PFSK-1 (cell line): Measurements from ENCODE around the gene PGR.

Source experiments
- FOXP2 ChIP-seq: optimal IDR thresholded peaks from 2 replicates; pipeline ENCODE3; 2011; ENCODE audit warnings: borderline replicate concordance, control low read depth, inconsistent platforms; ENCODE audit not compliant: insufficient read depth; ENCODE audit errors: extremely low read length, extremely low read depth
- POLR2AphosphoS5 ChIP-seq: IDR thresholded peaks from 2 replicates; pipeline ENCODE4 v1.6.1; 2012; ENCODE audit warnings: low read depth, mild to moderate bottlenecking, control low read depth, low read length, moderate library complexity
- REST ChIP-seq, 2 experiments: IDR thresholded peaks; 2 replicates each; pipeline versions ENCODE4 v1.6.1 to v1.8.0; 2011 to 2012; ENCODE audit warnings: low read depth in 2 of 2, low read length in 2 of 2, control low read depth in 1 of 2, inconsistent platforms in 1 of 2, mild to moderate bottlenecking in 1 of 2, moderate library complexity in 1 of 2; ENCODE audit not compliant: insufficient read depth in 1 of 2
- SIN3A ChIP-seq: IDR thresholded peaks from 2 replicates; pipeline ENCODE4 v1.6.1; 2012; ENCODE audit warnings: mild to moderate bottlenecking, low read length, moderate library complexity, borderline replicate concordance; ENCODE audit not compliant: insufficient read depth
- TAF1 ChIP-seq: IDR thresholded peaks from 2 replicates; pipeline ENCODE4 v1.6.1; 2012; ENCODE audit warnings: low read length, control low read depth, borderline replicate concordance; ENCODE audit not compliant: insufficient read depth

Gene PGR

GRCh38 chr11:100994966-100995365 is 134.6 kb downstream of the PGR start:
- TF ChIP-seq SIN3A: no peak
- no peak for TF ChIP-seq REST (IDR thresholded peaks at IDR 0.05; ENCODE audit: insufficient read depth in 1 of 2, low read depth in 2 of 2, low read length in 2 of 2)
- TF ChIP-seq FOXP2: no peak
- no peak for TF ChIP-seq TAF1
- no peak for TF ChIP-seq POLR2AphosphoS5

GRCh38 chr11:100991541-100991940 is 138.1 kb downstream of the PGR start:
- TF ChIP-seq FOXP2: no peak

GRCh38 chr11:100990931-100991330 is 138.7 kb downstream of the PGR start:
- TF ChIP-seq TAF1: no peak

- TF ChIP-seq FOXP2 (no peak), REST (IDR thresholded peaks at IDR 0.05; ENCODE audit: insufficient read depth in 1 of 2, low read depth in 2 of 2, low read length in 2 of 2) (no peak), POLR2AphosphoS5 (no peak), SIN3A (no peak)
These were observed 144.9 kb downstream of the PGR start for GRCh38 chr11:100984668-100985067.

GRCh38 chr11:100981196-100981824 is 148.3 kb downstream of the PGR start:
- TF ChIP-seq FOXP2: no peak
- no peak for TF ChIP-seq POLR2AphosphoS5
- TF ChIP-seq REST (IDR thresholded peaks at IDR 0.05; ENCODE audit: insufficient read depth in 1 of 2, low read depth in 2 of 2, low read length in 2 of 2): no peak
- no peak for TF ChIP-seq SIN3A
- TF ChIP-seq TAF1: no peak

GRCh38 chr11:100980156-100980555 is 149.5 kb downstream of the PGR start:
- TF ChIP-seq SIN3A: no peak
- no peak for TF ChIP-seq REST (IDR thresholded peaks at IDR 0.05; ENCODE audit: insufficient read depth in 1 of 2, low read depth in 2 of 2, low read length in 2 of 2)
- TF ChIP-seq POLR2AphosphoS5: no peak
- TF ChIP-seq TAF1: no peak
- TF ChIP-seq FOXP2: no peak
